ENCODE measurements around the gene EHMT1.

- TF ChIP-seq CTCF (IDR thresholded peaks at IDR 0.05; ENCODE audit: insufficient read depth, low read depth, low read length) (no peak), EZH2 (IDR thresholded peaks at IDR 0.05; ENCODE audit: insufficient read depth, low read length) (no peak)
These were observed 35.5 kb upstream of the EHMT1 start for GRCh38 chr9:137583347-137583746.

All from astrocyte (in vitro differentiated cells and primary cell).